H1 (cell line): ENCODE data around the gene ANGPTL2. TPM values are rescaled to one million over a fixed set of nuclear protein-coding genes. Genes with fewer than 3 reads are reported as not detected.

Experiments used
- CBX5 ChIP-seq: fragments of 300-800, 300-1000 bp; sonication (generic); IDR thresholded peaks from 2 replicates; pipeline ENCODE4 v1.7.1; 2016; ENCODE audit warnings: antibody characterized with exemption, low read length, low read depth
- EZH2 ChIP-seq: fragments of 200-600 bp; sonication (generic); IDR thresholded peaks from 2 replicates; pipeline ENCODE4 v1.7.1; 2012; ENCODE audit warnings: low read depth, mild to moderate bottlenecking, moderate library complexity, low read length, inconsistent platforms; ENCODE audit not compliant: severe bottlenecking
- GABPA ChIP-seq: IDR thresholded peaks from 2 replicates; pipeline ENCODE4 v1.6.1; 2011; ENCODE audit warnings: mild to moderate bottlenecking, low read length, moderate library complexity, borderline replicate concordance; ENCODE audit not compliant: insufficient read depth
- TCF12 ChIP-seq: IDR thresholded peaks from 2 replicates; pipeline ENCODE4 v1.6.1; 2011; ENCODE audit warnings: low read depth, mild to moderate bottlenecking, low read length
- polyA plus RNA-seq, 7 experiments: library from polyadenylated mRNA; depleted of rRNA in 3 of 7; stranded (reverse) in 5 of 7; unstranded in 2 of 7; fragments of >200 nt in 5 of 7; fragments of 200-250 nt in 2 of 7; gene quantifications; 1 replicate in 5 of 7; 2 replicates in 1 of 7; 4 replicates in 1 of 7; pipeline versions ENCODE4 v1.2.1 to v1.2.3, GENCODE V29; 2011 to 2013; ENCODE audit warnings: missing spikeins in 2 of 7, mixed read lengths in 2 of 7
- total RNA-seq: library from RNA; stranded (reverse); fragmentation: NEBNext Ultra II Directional; extraction: Animal tissue kit (Norgen Biotek cat#: 25700); gene quantifications from 2 replicates; pipeline ENCODE4 v1.2.1, GENCODE V29; 2021

The ANGPTL2 gene
- total and polyA plus RNA-seq, 2 of the 8 experiments (the other 6 are each of a cell fraction or from before 2014, with no cell fraction given): 9.0 to 10.6 TPM

GRCh38 chr9:127154003-127154389 is 31.6 kb upstream of the ANGPTL2 start (continued):
- TF ChIP-seq CBX5: no peak
- no peak for TF ChIP-seq TCF12
- TF ChIP-seq EZH2: no peak
- no peak for TF ChIP-seq GABPA
- TF ChIP-seq, all 59 proteins: peak for 0
